Measurements from ENCODE around the gene RBPMS2. TPM values are rescaled to one million over a fixed set of nuclear protein-coding genes. Genes with fewer than 3 reads are reported as not detected.

The RBPMS2 gene
- total RNA-seq, 2 donors from 2014 or later, result 86.0 to 131 TPM

DNA sequence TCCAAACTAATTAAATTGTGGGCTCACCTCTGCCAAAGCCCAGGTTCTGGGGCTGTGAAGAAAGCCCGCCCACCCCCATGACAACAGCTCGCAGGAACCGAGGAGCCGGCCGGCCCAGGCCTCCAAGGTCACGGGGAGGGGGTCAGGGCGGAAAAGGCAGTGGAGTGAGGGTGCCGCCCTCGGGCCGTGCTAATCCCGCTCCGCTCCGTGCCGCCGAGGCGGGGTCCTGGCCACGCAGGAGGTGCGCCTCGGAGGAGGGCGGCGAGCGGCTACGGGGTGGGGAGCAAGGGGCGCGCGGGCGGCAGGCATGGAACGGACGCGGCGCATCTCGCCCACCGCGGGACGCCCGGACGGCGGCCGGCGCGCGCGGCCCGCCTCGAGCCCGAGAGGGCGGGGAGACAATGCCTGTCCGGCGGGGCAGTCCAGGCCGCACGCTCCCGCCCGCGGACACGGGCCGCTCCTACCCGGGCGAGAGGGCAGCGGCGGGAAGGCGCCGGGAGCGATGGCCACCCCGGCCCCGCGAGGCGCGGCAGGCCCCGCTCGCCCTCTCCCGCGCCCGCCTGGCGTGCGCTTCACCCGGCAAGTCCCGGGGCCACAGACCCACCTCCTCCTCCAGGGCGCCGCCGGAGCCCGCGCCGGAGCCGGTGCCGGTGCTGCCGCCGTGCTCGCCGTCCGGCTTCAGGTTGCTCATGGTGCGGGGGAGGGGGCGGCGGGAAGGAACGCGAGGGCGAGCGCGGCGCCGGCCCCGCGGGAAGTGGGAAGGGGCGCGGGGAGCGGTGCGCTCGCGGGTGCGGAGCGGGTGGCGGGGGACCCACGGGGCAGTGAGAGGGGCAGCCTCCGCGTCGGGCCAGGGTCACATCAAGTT lies 528 bp downstream of the RBPMS2 start:
- peak overlapping the region; percentile 96 for H3K4me3 Mint-ChIP-seq
- 0% methylated on average over 6 to 115 of the region's 115 CpGs for WGBS, 2 experiments (ENCODE audit: insufficient coverage in 1 of 2, insufficient read length in 1 of 2)
- H3K4me1 Mint-ChIP-seq, result peaks cover 37% of the 10 kb centered on the region
- no peaks in the 10 kb centered on the region for H3K36me3 Mint-ChIP-seq (ENCODE audit: low read depth)
- peak overlapping the region; percentile 94 for H3K27ac Mint-ChIP-seq
- Histone ChIP-seq H3K27ac (ENCODE audit: low read depth, low read length) (peak overlapping the region; percentile 41), H3K9ac (ENCODE audit: extremely low read depth, low read length, poor library complexity, severe bottlenecking) (peak overlapping the region; percentile 82), H3K36me3 (ENCODE audit: control insufficient read depth, insufficient read depth, low read length) (no peaks in the 10 kb centered on the region), H3K27me3 (ENCODE audit: control insufficient read depth, insufficient read depth, low read length, poor library complexity, severe bottlenecking) (no peaks in the 10 kb centered on the region), H3K4me1 (ENCODE audit: control insufficient read depth, insufficient read depth, low read length) (peaks cover 12% of the 10 kb centered on the region), H3K4me3 (ENCODE audit: low read length) (peak overlapping the region; percentile 96), H3K9me3 (ENCODE audit: control insufficient read depth, low read length) (no peaks in the 10 kb centered on the region)
- peak; percentile 78 for DNase-seq
- no peaks in the 10 kb centered on the region for H3K27me3 Mint-ChIP-seq (ENCODE audit: insufficient read depth)
- TF ChIP-seq, protein P1, sequence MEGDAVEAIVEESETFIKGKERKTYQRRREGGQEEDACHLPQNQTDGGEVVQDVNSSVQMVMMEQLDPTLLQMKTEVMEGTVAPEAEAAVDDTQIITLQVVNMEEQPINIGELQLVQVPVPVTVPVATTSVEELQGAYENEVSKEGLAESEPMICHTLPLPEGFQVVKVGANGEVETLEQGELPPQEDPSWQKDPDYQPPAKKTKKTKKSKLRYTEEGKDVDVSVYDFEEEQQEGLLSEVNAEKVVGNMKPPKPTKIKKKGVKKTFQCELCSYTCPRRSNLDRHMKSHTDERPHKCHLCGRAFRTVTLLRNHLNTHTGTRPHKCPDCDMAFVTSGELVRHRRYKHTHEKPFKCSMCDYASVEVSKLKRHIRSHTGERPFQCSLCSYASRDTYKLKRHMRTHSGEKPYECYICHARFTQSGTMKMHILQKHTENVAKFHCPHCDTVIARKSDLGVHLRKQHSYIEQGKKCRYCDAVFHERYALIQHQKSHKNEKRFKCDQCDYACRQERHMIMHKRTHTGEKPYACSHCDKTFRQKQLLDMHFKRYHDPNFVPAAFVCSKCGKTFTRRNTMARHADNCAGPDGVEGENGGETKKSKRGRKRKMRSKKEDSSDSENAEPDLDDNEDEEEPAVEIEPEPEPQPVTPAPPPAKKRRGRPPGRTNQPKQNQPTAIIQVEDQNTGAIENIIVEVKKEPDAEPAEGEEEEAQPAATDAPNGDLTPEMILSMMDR (conservative IDR thresholded peaks at IDR 0.05), result no peak
- H3K9me3 Mint-ChIP-seq, result no peaks in the 10 kb centered on the region

DNA sequence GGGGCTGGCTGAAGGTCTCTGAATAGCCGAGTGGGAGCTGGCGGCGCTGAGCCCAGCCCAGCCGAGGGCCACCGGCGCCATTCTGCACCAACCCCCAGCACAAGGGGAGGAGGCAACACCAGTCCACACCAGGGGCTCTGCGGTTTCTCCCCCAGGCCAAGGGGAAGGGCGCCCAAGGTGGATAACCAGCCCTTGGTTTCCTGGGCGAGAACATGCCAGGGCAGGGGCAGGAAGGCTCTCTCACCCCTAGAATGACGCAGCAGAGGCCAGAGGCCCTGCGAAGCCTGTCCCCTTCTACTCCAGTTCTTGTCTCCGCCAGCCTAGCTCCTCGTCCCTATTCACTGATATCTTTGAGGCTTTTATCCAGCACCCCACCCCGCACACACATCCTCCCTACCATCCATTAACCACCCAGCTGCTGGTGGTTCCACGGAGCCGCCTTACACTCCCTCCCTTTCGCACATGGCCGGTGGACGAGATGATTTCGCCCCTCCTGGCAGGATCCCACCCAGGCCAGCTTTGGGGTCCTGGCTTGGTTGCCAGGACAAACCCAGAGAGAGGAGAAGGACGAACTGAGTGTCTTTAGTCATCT lies 1.3 kb downstream of the RBPMS2 start:
- peak overlapping the region; percentile 96 for H3K4me3 ChIP-seq (ENCODE audit: low read length)
- Mint-ChIP-seq H3K36me3 (ENCODE audit: low read depth) (no peaks in the 10 kb centered on the region), H3K4me3 (peak overlapping the region; percentile 96), H3K9me3 (no peaks in the 10 kb centered on the region), H3K4me1 (peaks cover 35% of the 10 kb centered on the region), H3K27ac (peak overlapping the region; percentile 94), H3K27me3 (ENCODE audit: insufficient read depth) (no peaks in the 10 kb centered on the region)
- H3K9ac ChIP-seq (ENCODE audit: extremely low read depth, low read length, poor library complexity, severe bottlenecking), result peak overlapping the region; percentile 82
- H3K27ac ChIP-seq (ENCODE audit: low read depth, low read length), result peak overlapping the region; percentile 41
- WGBS, 2 experiments (ENCODE audit: insufficient coverage in 1 of 2, insufficient read length in 1 of 2), result 5 to 10% methylated on average over 14 to 21 of the region's 21 CpGs
- H3K9me3 ChIP-seq (ENCODE audit: control insufficient read depth, low read length), result no peaks in the 10 kb centered on the region
- TF ChIP-seq, protein P1 (conservative IDR thresholded peaks at IDR 0.05), result no peak
- H3K36me3 ChIP-seq (ENCODE audit: control insufficient read depth, insufficient read depth, low read length), result no peaks in the 10 kb centered on the region
- no peaks in the 10 kb centered on the region for H3K27me3 ChIP-seq (ENCODE audit: control insufficient read depth, insufficient read depth, low read length, poor library complexity, severe bottlenecking)
- peak; percentile 73 for DNase-seq
- H3K4me1 ChIP-seq (ENCODE audit: control insufficient read depth, insufficient read depth, low read length), result peaks cover 12% of the 10 kb centered on the region

DNA sequence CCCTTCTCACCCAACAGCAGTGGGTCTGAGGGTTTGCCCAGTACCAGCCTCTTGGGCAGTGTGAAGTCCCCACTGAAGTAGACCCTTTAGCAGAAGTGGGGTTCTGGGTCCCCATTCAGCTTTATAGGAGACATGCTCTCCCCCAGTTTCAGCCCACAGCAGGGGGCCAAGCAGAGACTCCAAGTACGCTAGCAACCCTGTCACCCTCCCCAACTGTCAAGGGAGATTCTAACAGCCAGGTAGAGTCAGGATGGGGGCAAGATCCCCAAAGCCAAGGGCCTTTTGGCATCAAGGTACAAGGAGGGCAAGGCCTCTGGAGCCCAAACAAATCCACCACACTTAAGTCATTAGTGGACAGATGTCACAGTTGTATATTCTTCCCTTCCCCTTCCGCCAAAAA lies 1.8 kb downstream of the RBPMS2 start:
- TF ChIP-seq, protein P1 (conservative IDR thresholded peaks at IDR 0.05), result no peak
- H3K9me3 Mint-ChIP-seq, result no peaks in the 10 kb centered on the region
- H3K36me3 Mint-ChIP-seq (ENCODE audit: low read depth), result no peaks in the 10 kb centered on the region
- H3K4me3 Mint-ChIP-seq, result peak overlapping the region; percentile 96
- DNase-seq, result peak; percentile 57
- peaks cover 12% of the 10 kb centered on the region for H3K4me1 ChIP-seq (ENCODE audit: control insufficient read depth, insufficient read depth, low read length)
- peak overlapping the region; percentile 82 for H3K9ac ChIP-seq (ENCODE audit: extremely low read depth, low read length, poor library complexity, severe bottlenecking)
- H3K27me3 Mint-ChIP-seq (ENCODE audit: insufficient read depth), result no peaks in the 10 kb centered on the region
- WGBS, 2 experiments (ENCODE audit: insufficient coverage in 1 of 2, insufficient read length in 1 of 2), result 44 to 100% methylated on average over 1 to 2 of the region's 2 CpGs
- peak overlapping the region; percentile 94 for H3K27ac Mint-ChIP-seq
- H3K9me3 ChIP-seq (ENCODE audit: control insufficient read depth, low read length), result no peaks in the 10 kb centered on the region
- H3K27me3 ChIP-seq (ENCODE audit: control insufficient read depth, insufficient read depth, low read length, poor library complexity, severe bottlenecking), result no peaks in the 10 kb centered on the region
- H3K4me3 ChIP-seq (ENCODE audit: low read length), result peak overlapping the region; percentile 96
- no peak overlapping the region for H3K27ac ChIP-seq (ENCODE audit: low read depth, low read length)
- H3K4me1 Mint-ChIP-seq, result peaks cover 30% of the 10 kb centered on the region
- H3K36me3 ChIP-seq (ENCODE audit: control insufficient read depth, insufficient read depth, low read length), result no peaks in the 10 kb centered on the region
